GM23338 (cell line): Measurements from ENCODE around the gene PLS3. TPM values are rescaled to one million over a fixed set of nuclear protein-coding genes. Genes with fewer than 3 reads are reported as not detected.

Experiments
- ATAC-seq: fragments of 200-7000 bp; cut with Tn5 transposase; 3 replicates; pipeline ENCODE4 v1.9.1; 2020
- DNase-seq: peaks from one replicate; pipeline ENCODE4 v3.0.0-alpha.2; 2015; ENCODE audit warnings: low spot score
- H2AFZ ChIP-seq: fragments of 200-600 bp; sonication (generic); 2 replicates; pipeline ENCODE4 v1.8.0; 2016; ENCODE audit warnings: antibody characterized with exemption, mild to moderate bottlenecking, moderate library complexity
- H3F3A ChIP-seq: fragments of 200-600 bp; sonication (generic); replicated peaks from 2 replicates; pipeline ENCODE4 v1.8.0; 2017; ENCODE audit warnings: antibody characterized with exemption, mixed run types, low read depth
- H3K27ac ChIP-seq: fragments of 200-600 bp; sonication (generic); 2 replicates; pipeline ENCODE4 v1.6.1; 2016; ENCODE audit warnings: low read depth
- H3K27me3 ChIP-seq: fragments of 200-600 bp; sonication (generic); 2 replicates; pipeline ENCODE4 v1.8.0; 2016; ENCODE audit warnings: mild to moderate bottlenecking, mixed run types, moderate library complexity; ENCODE audit not compliant: insufficient read depth
- H3K36me3 ChIP-seq: fragments of 200-600 bp; sonication (generic); 2 replicates; pipeline ENCODE4 v1.8.0; 2016; ENCODE audit warnings: mild to moderate bottlenecking; ENCODE audit not compliant: insufficient read depth
- H3K4me1 ChIP-seq: fragments of 200-600 bp; sonication (generic); 2 replicates; pipeline ENCODE4 v1.8.0; 2016; ENCODE audit warnings: mild to moderate bottlenecking, moderate library complexity; ENCODE audit not compliant: insufficient read depth
- H3K4me2 ChIP-seq: fragments of 200-600 bp; sonication (generic); 2 replicates; pipeline ENCODE4 v1.7.1; 2017; ENCODE audit warnings: mixed run types
- H3K4me3 ChIP-seq: fragments of 200-600 bp; sonication (generic); 2 replicates; pipeline ENCODE4 v1.6.1; 2016; ENCODE audit warnings: mixed run types
- H3K79me2 ChIP-seq: fragments of 200-600 bp; sonication (generic); replicated peaks from 2 replicates; pipeline ENCODE4 v1.8.0; 2017; ENCODE audit warnings: mild to moderate bottlenecking; ENCODE audit not compliant: insufficient read depth
- H3K9me2 ChIP-seq: fragments of 200-600 bp; sonication (generic); 2 replicates; pipeline ENCODE4 v1.8.0; 2017; ENCODE audit not compliant: insufficient read depth
- H4K20me1 ChIP-seq: fragments of 200-600 bp; sonication (generic); replicated peaks from 2 replicates; pipeline ENCODE4 v1.8.0; 2017; ENCODE audit warnings: mild to moderate bottlenecking; ENCODE audit not compliant: insufficient read depth
- H3K27ac Mint-ChIP-seq: 2 replicates; pipeline ENCODE4 v1.8.0; 2020; ENCODE audit warnings: inconsistent platforms, mild to moderate bottlenecking, moderate library complexity, mixed read lengths
- H3K27me3 Mint-ChIP-seq: 3 replicates; pipeline ENCODE4 v1.8.0; 2022; ENCODE audit warnings: low read depth, mild to moderate bottlenecking, moderate library complexity, mixed read lengths, inconsistent platforms; ENCODE audit not compliant: insufficient read depth, poor library complexity
- H3K36me3 Mint-ChIP-seq: 3 replicates; pipeline ENCODE4 v1.8.0; 2021; ENCODE audit warnings: low read depth, mild to moderate bottlenecking, inconsistent platforms, moderate library complexity, mixed read lengths
- H3K4me1 Mint-ChIP-seq: 3 replicates; pipeline ENCODE4 v1.8.0; 2020; ENCODE audit warnings: mild to moderate bottlenecking, inconsistent platforms, mixed read lengths
- H3K4me3 Mint-ChIP-seq: 3 replicates; pipeline ENCODE4 v1.8.0; 2021; ENCODE audit warnings: moderate library complexity, mild to moderate bottlenecking, inconsistent platforms, mixed read lengths
- H3K9me3 Mint-ChIP-seq: 3 replicates; pipeline ENCODE4 v1.8.0; 2020; ENCODE audit warnings: moderate library complexity, mild to moderate bottlenecking, inconsistent platforms, mixed read lengths
- CREB1 ChIP-seq: fragments of 250-450 bp; sonication (Bioruptor Pico); IDR thresholded peaks from 2 replicates; pipeline ENCODE4 v1.5.0; 2020; ENCODE audit warnings: low read depth, mild to moderate bottlenecking, moderate library complexity
- POLR2AphosphoS5 ChIP-seq: IDR thresholded peaks from 2 replicates; pipeline ENCODE4 v1.6.1; 2016; ENCODE audit warnings: antibody characterized with exemption, low read depth
- ZNF462 ChIP-seq: fragments of 250-450 bp; sonication (Bioruptor Pico); IDR thresholded peaks from 2 replicates; pipeline ENCODE4 v1.5.0; 2020; ENCODE audit warnings: mild to moderate bottlenecking, moderate library complexity
- long read RNA-seq: library from polyadenylated mRNA; unstranded; transcript quantifications from one replicate; pipeline ENCODE4 v2.0.0, GENCODE V29; 2020; ENCODE audit not compliant: unreplicated experiment
- polyA plus RNA-seq: library from polyadenylated mRNA; unstranded; fragments of >200 nt; fragmentation: Nextera tagmentation; extraction: Ambion mirVana; gene quantifications from 2 replicates; pipeline ENCODE4 v1.2.1, GENCODE V29; 2016
- total RNA-seq: library from RNA; depleted of rRNA; stranded (reverse); fragments of >200 nt; shearing (Covaris generic); gene quantifications from 2 replicates; pipeline ENCODE4 v1.2.3, GENCODE V29; 2014; rRNA removed
- TF ChIP-seq, protein P1 (sequence below): IDR thresholded peaks from 2 replicates; pipeline ENCODE4 v1.6.1; 2016; ENCODE audit warnings: antibody characterized with exemption

PLS3 gene
- total RNA-seq (128 and 131 TPM in 2 replicates), polyA plus RNA-seq (72.6 and 81.6 TPM in 2 replicates)
- long read RNA-seq, transcript PLS3-202 (16 exons, 3,280 nt): major isoform, 41 of 46 reads
- long read RNA-seq, partial matches to known transcripts: 4 of 46 reads
- long read RNA-seq, other reads (novel, unspliced or antisense): 1 of 46 reads

DNA sequence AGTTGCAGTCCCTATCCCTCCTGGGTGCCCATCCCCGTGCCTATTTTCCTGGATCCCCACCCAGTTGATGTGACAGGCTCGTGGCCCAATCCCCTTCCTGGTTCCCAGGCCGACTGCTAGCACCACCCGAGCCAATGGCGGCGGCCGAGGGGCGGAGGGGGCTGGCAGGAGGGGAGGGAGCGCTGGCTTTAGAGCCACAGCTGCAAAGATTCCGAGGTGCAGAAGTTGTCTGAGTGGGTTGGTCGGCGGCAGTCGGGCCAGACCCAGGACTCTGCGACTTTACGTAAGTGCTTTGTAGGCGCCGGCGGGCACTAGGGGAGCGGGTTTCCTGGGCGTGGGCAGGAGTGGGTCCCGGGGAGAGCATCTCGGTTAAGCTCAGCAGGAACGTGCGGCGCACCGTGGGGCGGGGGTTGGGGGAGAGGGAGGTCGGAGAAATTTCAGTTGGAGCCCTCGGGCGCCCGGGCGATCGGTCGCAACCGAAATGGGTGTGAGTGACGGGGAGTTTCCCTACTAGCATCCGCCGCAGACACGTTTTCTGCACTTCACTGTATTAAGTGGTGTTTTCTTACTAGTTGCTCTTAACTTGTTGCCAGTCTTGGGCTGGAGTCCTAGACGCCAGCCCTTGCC, at the start of gene PLS3:
TSS of gene PLS3 (plus strand) at position 197 of the 627 bp plus-strand sequence. CDS start 49,077 bp downstream, outside the sequence.
- Histone ChIP-seq H3K27me3 (no peaks in the 10 kb centered on the region), H3K27ac (peak within 1 kb of the TSS; percentile 86), H2AFZ (no peak within 1 kb of the TSS), H3K4me3 (peak within 1 kb of the TSS; percentile 78), H3K4me1 (peaks cover 16% of the 10 kb centered on the region; the same call in 1 of the 2 replicates), H4K20me1 (peaks cover 6% of the 10 kb centered on the region; the same call in 1 of the 2 replicates), H3F3A (no peaks in the 10 kb centered on the region), H3K36me3 (no peaks in the 10 kb centered on the region), H3K79me2 (peaks cover 49% of the 10 kb centered on the region), H3K4me2 (peak within 1 kb of the TSS; percentile 89), H3K9me2 (no peaks in the 10 kb centered on the region)
- peak within 1 kb of the TSS; percentile 85 for H3K27ac Mint-ChIP-seq
- DNase-seq: peak; percentile 87
- ATAC-seq: peak; percentile 91
- peaks cover 11% of the 10 kb centered on the region for H3K4me1 Mint-ChIP-seq
- H3K36me3 Mint-ChIP-seq: no peaks in the 10 kb centered on the region
- peak; percentile 46 for TF ChIP-seq CREB1
- TF ChIP-seq ZNF462 (CRISPR knock-in tag): no peak
- TF ChIP-seq POLR2AphosphoS5: peak; percentile 75
- no peaks in the 10 kb centered on the region for H3K9me3 Mint-ChIP-seq
- H3K4me3 Mint-ChIP-seq: peak within 1 kb of the TSS; percentile 90
- peaks cover 7% of the 10 kb centered on the region for H3K27me3 Mint-ChIP-seq

DNA sequence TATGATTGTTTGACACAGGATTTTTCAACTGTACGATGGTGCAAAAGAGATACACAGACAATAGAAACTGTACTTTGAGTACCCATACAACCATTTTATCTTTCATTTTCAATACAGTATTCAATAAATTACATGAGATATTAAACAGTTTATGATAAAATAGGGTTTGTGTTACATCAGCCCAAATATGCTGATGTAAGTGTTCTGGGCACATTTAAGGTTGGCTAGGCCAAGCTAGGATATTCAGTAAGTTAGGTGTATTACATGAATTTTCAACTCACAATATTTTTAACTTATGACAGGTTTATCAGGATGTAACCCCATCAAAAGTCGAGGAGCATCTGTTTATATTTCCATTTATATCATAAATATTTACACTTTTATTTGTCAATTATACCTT, 42.9 kb upstream of the PLS3 start:
- Mint-ChIP-seq H3K4me1 (no peaks in the 10 kb centered on the region), H3K4me3 (no peak overlapping the region), H3K36me3 (no peaks in the 10 kb centered on the region), H3K27ac (no peak overlapping the region), H3K9me3 (no peaks in the 10 kb centered on the region), H3K27me3 (no peaks in the 10 kb centered on the region)
- no peaks in the 10 kb centered on the region for H3K79me2 ChIP-seq
- H2AFZ ChIP-seq: no peak overlapping the region
- no peaks in the 10 kb centered on the region for H3K36me3 ChIP-seq
- H3K4me3 ChIP-seq: no peak overlapping the region
- no peaks in the 10 kb centered on the region for H3K9me2 ChIP-seq
- no peaks in the 10 kb centered on the region for H3F3A ChIP-seq
- H3K4me1 ChIP-seq: no peaks in the 10 kb centered on the region
- no peak for ATAC-seq
- DNase-seq: no peak
- no peak overlapping the region for H3K27ac ChIP-seq
- H3K27me3 ChIP-seq: no peaks in the 10 kb centered on the region
- H4K20me1 ChIP-seq: no peaks in the 10 kb centered on the region
- no peak overlapping the region for H3K4me2 ChIP-seq
- TF ChIP-seq, protein P1, sequence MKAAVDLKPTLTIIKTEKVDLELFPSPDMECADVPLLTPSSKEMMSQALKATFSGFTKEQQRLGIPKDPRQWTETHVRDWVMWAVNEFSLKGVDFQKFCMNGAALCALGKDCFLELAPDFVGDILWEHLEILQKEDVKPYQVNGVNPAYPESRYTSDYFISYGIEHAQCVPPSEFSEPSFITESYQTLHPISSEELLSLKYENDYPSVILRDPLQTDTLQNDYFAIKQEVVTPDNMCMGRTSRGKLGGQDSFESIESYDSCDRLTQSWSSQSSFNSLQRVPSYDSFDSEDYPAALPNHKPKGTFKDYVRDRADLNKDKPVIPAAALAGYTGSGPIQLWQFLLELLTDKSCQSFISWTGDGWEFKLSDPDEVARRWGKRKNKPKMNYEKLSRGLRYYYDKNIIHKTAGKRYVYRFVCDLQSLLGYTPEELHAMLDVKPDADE: no peak
